H9 (cell line): ENCODE measurements around the gene SLC13A1. TPM values are rescaled to one million over a fixed set of nuclear protein-coding genes. Genes with fewer than 3 reads are reported as not detected.

Experiments
- DNase-seq: peaks from one replicate; pipeline ENCODE4 v3.0.0-alpha.2; 2017
- H2AFZ ChIP-seq: one replicate; pipeline ENCODE4 v1.6.1; 2013; ENCODE audit warnings: mild to moderate bottlenecking, low read length, control low read depth, moderate library complexity
- H2AK5ac ChIP-seq: 2 replicates; pipeline ENCODE4 v1.6.1; 2013; ENCODE audit warnings: low read length, control low read depth, mixed read lengths; ENCODE audit not compliant: insufficient read length
- H2BK120ac ChIP-seq: one replicate; pipeline ENCODE4 v1.6.1; 2013; ENCODE audit warnings: low read depth, mild to moderate bottlenecking, low read length, control low read depth, inconsistent platforms; ENCODE audit not compliant: poor library complexity, severe bottlenecking
- H2BK12ac ChIP-seq: 2 replicates; pipeline ENCODE4 v1.6.1; 2013; ENCODE audit warnings: low read length, control low read depth, mixed read lengths, low read depth; ENCODE audit not compliant: insufficient read length
- H2BK15ac ChIP-seq: 2 replicates; pipeline ENCODE4 v1.6.1; 2013; ENCODE audit warnings: low read depth, low read length, control low read depth
- H2BK20ac ChIP-seq: one replicate; pipeline ENCODE4 v1.6.1; 2013; ENCODE audit warnings: low read depth, mild to moderate bottlenecking, low read length, control low read depth, inconsistent platforms; ENCODE audit not compliant: poor library complexity, severe bottlenecking
- H2BK5ac ChIP-seq: 2 replicates; pipeline ENCODE4 v1.6.1; 2013; ENCODE audit warnings: low read length, control low read depth, mixed read lengths; ENCODE audit not compliant: insufficient read length
- H3K14ac ChIP-seq: 2 replicates; pipeline ENCODE4 v1.6.1; 2013; ENCODE audit warnings: low read length, control low read depth; ENCODE audit not compliant: insufficient read depth
- H3K18ac ChIP-seq: 2 replicates; pipeline ENCODE4 v1.6.1; 2013; ENCODE audit warnings: low read depth, mild to moderate bottlenecking, mixed read lengths, low read length, control low read depth; ENCODE audit not compliant: insufficient read length
- H3K23ac ChIP-seq: 2 replicates; pipeline ENCODE4 v1.6.1; 2013; ENCODE audit warnings: low read length, control low read depth, mixed read lengths, low read depth; ENCODE audit not compliant: insufficient read length
- H3K23me2 ChIP-seq: 2 replicates; pipeline ENCODE4 v1.6.1; 2013; ENCODE audit warnings: low read depth, mild to moderate bottlenecking, mixed read lengths, low read length, control low read depth; ENCODE audit not compliant: insufficient read length, poor library complexity, severe bottlenecking
- H3K27ac ChIP-seq: 2 replicates; pipeline ENCODE4 v1.5.1; 2013; ENCODE audit warnings: low read length, control low read depth, mixed read lengths, low read depth; ENCODE audit not compliant: insufficient read length
- H3K27me3 ChIP-seq: 2 replicates; pipeline ENCODE4 v1.6.1; 2013; ENCODE audit warnings: low read length, control low read depth, inconsistent platforms; ENCODE audit not compliant: insufficient read depth
- H3K4ac ChIP-seq: 2 replicates; pipeline ENCODE4 v1.6.1; 2013; ENCODE audit warnings: low read depth, mild to moderate bottlenecking, control low read depth, inconsistent platforms, low read length, moderate library complexity
- H3K4me1 ChIP-seq: 2 replicates; pipeline ENCODE4 v1.6.1; 2013; ENCODE audit warnings: low read length, control low read depth, inconsistent platforms; ENCODE audit not compliant: insufficient read depth
- H3K4me2 ChIP-seq: 2 replicates; pipeline ENCODE4 v1.6.1; 2013; ENCODE audit warnings: low read length, control low read depth, mixed read lengths; ENCODE audit not compliant: insufficient read length, insufficient read depth
- H3K56ac ChIP-seq: 2 replicates; pipeline ENCODE4 v1.6.1; 2013; ENCODE audit warnings: low read depth, mild to moderate bottlenecking, mixed read lengths, low read length, control low read depth; ENCODE audit not compliant: insufficient read length
- H3K79me1 ChIP-seq: 2 replicates; pipeline ENCODE4 v1.6.1; 2013; ENCODE audit warnings: low read depth, mild to moderate bottlenecking, moderate library complexity, low read length, control low read depth, inconsistent platforms; ENCODE audit not compliant: insufficient read depth, poor library complexity, severe bottlenecking
- H3K79me2 ChIP-seq: 2 replicates; pipeline ENCODE4 v1.6.1; 2013; ENCODE audit warnings: low read length, control low read depth, inconsistent platforms; ENCODE audit not compliant: insufficient read depth
- H3K9ac ChIP-seq: 2 replicates; pipeline ENCODE4 v1.6.1; 2013; ENCODE audit warnings: low read length, control low read depth, mixed read lengths; ENCODE audit not compliant: insufficient read length; ENCODE audit errors: extremely low read depth
- H3K9me3 ChIP-seq: one replicate; pipeline ENCODE4 v1.6.1; 2013; ENCODE audit warnings: low read depth, low read length, inconsistent platforms; ENCODE audit not compliant: control insufficient read depth
- H3T11ph ChIP-seq: one replicate; pipeline ENCODE4 v1.6.1; 2013; ENCODE audit warnings: mild to moderate bottlenecking, low read length, control low read depth, inconsistent platforms
- H4K20me1 ChIP-seq: one replicate; pipeline ENCODE4 v1.6.1; 2013; ENCODE audit not compliant: control insufficient read depth, insufficient read length, insufficient read depth
- H4K5ac ChIP-seq: 2 replicates; pipeline ENCODE4 v1.6.1; 2013; ENCODE audit warnings: low read depth, mild to moderate bottlenecking, mixed read lengths, low read length, control low read depth; ENCODE audit not compliant: insufficient read length
- H4K8ac ChIP-seq: replicated peaks from 2 replicates; pipeline ENCODE4 v1.6.1; 2013; ENCODE audit warnings: low read length, control low read depth, mixed read lengths, low read depth; ENCODE audit not compliant: insufficient read length
- H4K91ac ChIP-seq: 2 replicates; pipeline ENCODE4 v1.6.1; 2013; ENCODE audit warnings: low read depth, mild to moderate bottlenecking, moderate library complexity, mixed read lengths, low read length, control low read depth; ENCODE audit not compliant: insufficient read length
- H3K27ac Mint-ChIP-seq, 3 experiments: 2 replicates in 2 of 3; 3 replicates in 1 of 3; pipeline ENCODE4 v1.8.0; 2020 to 2021; ENCODE audit warnings: mixed read lengths in 3 of 3, mild to moderate bottlenecking in 1 of 3, moderate library complexity in 1 of 3
- H3K27me3 Mint-ChIP-seq: 2 replicates; pipeline ENCODE4 v1.8.0; 2021; ENCODE audit warnings: low read depth, mild to moderate bottlenecking, moderate library complexity, mixed read lengths
- H3K36me3 Mint-ChIP-seq, 3 experiments: 2 replicates in 2 of 3; 3 replicates in 1 of 3; pipeline ENCODE4 v1.8.0; 2020 to 2021; ENCODE audit warnings: low read depth in 3 of 3, mixed read lengths in 3 of 3; ENCODE audit not compliant: insufficient read depth in 1 of 3
- H3K4me1 Mint-ChIP-seq, 2 experiments: 2 replicates each; pipeline ENCODE4 v1.8.0; 2020; ENCODE audit warnings: mixed read lengths in 2 of 2
- H3K4me3 Mint-ChIP-seq, 2 experiments: 2 replicates in 1 of 2; 3 replicates in 1 of 2; pipeline ENCODE4 v1.8.0; 2020 to 2021; ENCODE audit warnings: mild to moderate bottlenecking in 2 of 2, mixed read lengths in 2 of 2, moderate library complexity in 1 of 2
- H3K9me3 Mint-ChIP-seq, 2 experiments: 2 replicates in 1 of 2; 3 replicates in 1 of 2; pipeline ENCODE4 v1.8.0; 2020; ENCODE audit warnings: mild to moderate bottlenecking in 2 of 2, mixed read lengths in 2 of 2, moderate library complexity in 1 of 2
- CTCF ChIP-seq: fragments of 200-600 bp; sonication (generic); conservative IDR thresholded peaks from 3 replicates; pipeline ENCODE4 v1.8.0; 2021; ENCODE audit warnings: antibody characterized with exemption, mild to moderate bottlenecking
- WGBS: extraction: QIAGEN DNeasy Blood & Tissue Kit; methylation state at CpG from one replicate; pipeline ENCODE4 v1.1.7; 2013; ENCODE audit warnings: missing lambda C conversion rate, low lambda C conversion rate, mixed read lengths; ENCODE audit not compliant: insufficient read length; ENCODE audit errors: extremely low coverage; 5-methylcytosine and 5-hydroxymethylcytosine counted together
- total RNA-seq: library from RNA; stranded (reverse); gene quantifications from 2 replicates; pipeline ENCODE4 v1.2.1, GENCODE V29; 2021

SLC13A1 gene
- total RNA-seq, 1 experiment from 2014 or later, result not detected

GRCh38 chr7:123096976-123097375 is 102.8 kb downstream of the SLC13A1 start:
- Histone ChIP-seq H2BK5ac (no peak overlapping the region), H2BK15ac (no peak overlapping the region), H3K27ac (no peak overlapping the region), H2AFZ (no peak overlapping the region), H3K14ac (no peak overlapping the region), H3K9ac (no peak overlapping the region), H3K27me3 (no peaks in the 10 kb centered on the region), H3K18ac (no peak overlapping the region), H4K5ac (no peak overlapping the region), H3T11ph (no peak overlapping the region), H3K56ac (no peak overlapping the region), H3K4me1 (no peaks in the 10 kb centered on the region), H3K9me3 (no peaks in the 10 kb centered on the region), H4K8ac (no peak overlapping the region), H2AK5ac (no peak overlapping the region), H2BK120ac (no peak overlapping the region), H3K79me1 (no peaks in the 10 kb centered on the region), H3K4ac (no peak overlapping the region), H3K4me2 (no peak overlapping the region), H2BK12ac (no peak overlapping the region), H2BK20ac (no peak overlapping the region), H3K23me2 (no peaks in the 10 kb centered on the region), H4K91ac (no peak overlapping the region), H3K79me2 (no peaks in the 10 kb centered on the region), H3K23ac (no peak overlapping the region), H4K20me1 (no peaks in the 10 kb centered on the region)
- TF ChIP-seq CTCF, result no peak
- WGBS, result no CpG with 5 or more reads among the region's 1 CpG
- no peak overlapping the region for H3K27ac Mint-ChIP-seq
- no peaks in the 10 kb centered on the region for H3K27me3 Mint-ChIP-seq
- DNase-seq, result no peak
- peaks cover 3 to 7% of the 10 kb centered on the region in 2 experiments; a peak in 3 of 5 replicates for H3K9me3 Mint-ChIP-seq
- H3K4me3 Mint-ChIP-seq, result no peak overlapping the region
- no peaks in the 10 kb centered on the region for H3K4me1 Mint-ChIP-seq
- peaks cover 0 to 3% (median 3%) of the 10 kb centered on the region in 3 experiments; a peak in 3 of 7 replicates for H3K36me3 Mint-ChIP-seq
